D721Med (cell line): ENCODE measurements around the gene TOGARAM2.

Experiments used
- DNase-seq: peaks from one replicate; pipeline ENCODE4 v3.0.0; 2011; ENCODE audit warnings: low spot score; ENCODE audit not compliant: insufficient read length
- FAIRE-seq: peaks from 2 replicates; lab custom pipeline; 2011; peaks lifted over from hg19 to GRCh38; lab: Jason Lieb, UNC
- TF ChIP-seq, protein P1 (sequence below): IDR thresholded peaks from 2 replicates; pipeline ENCODE4 v1.5.1; 2012; ENCODE audit warnings: mild to moderate bottlenecking, control low read depth; ENCODE audit not compliant: insufficient read depth; ENCODE audit errors: missing control alignments

TOGARAM2 gene

DNA sequence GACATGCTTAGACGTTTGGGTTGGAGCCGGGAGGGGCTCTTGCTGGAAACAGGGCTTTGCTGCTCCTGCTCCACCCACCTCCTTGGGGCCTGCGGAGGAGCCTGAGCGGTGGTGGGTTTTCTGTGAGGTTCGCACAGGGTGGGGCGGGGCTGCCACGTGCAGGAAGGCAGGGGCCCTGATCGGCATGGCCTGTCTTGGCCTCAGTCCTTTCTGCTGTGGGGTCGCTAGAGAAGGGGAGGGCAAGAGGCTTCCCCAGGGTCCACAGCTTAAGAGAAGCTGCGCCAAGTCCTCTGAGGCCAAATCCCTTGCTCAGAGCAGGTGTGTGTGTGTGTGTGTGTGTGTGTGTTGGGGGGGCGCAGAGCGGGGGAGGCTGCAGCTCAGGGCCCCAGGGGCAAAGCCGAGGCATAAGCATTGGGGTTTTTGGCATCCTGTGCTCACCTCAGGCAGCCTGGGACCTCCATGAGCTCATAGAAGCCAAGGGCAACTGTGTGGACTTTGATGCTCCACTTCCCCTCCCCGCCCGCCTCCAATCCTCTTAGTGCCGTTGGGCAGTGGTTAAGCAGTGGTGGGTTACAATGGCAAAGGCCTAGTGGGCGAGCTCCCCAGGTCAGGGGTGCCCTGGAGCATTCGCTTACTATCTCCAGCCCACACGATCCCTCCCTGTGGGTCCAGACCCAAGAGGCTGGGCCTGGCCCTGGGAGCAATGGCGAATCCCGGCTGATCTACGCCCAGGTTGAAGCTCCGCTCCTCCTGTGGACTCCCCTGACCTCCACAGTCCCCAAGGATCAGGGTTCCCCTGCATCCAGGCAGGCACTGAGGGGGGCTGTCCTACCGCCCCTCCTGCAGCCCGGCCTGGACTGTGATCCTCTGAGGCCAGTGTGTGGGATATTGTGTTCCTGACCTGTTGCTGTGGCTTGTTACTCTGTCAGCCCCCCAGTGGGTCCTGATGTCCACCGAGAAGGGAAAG lies 28.9 kb downstream of the TOGARAM2 start:
- DNase-seq (no peak), FAIRE-seq (no peak)
- TF ChIP-seq, protein P1, sequence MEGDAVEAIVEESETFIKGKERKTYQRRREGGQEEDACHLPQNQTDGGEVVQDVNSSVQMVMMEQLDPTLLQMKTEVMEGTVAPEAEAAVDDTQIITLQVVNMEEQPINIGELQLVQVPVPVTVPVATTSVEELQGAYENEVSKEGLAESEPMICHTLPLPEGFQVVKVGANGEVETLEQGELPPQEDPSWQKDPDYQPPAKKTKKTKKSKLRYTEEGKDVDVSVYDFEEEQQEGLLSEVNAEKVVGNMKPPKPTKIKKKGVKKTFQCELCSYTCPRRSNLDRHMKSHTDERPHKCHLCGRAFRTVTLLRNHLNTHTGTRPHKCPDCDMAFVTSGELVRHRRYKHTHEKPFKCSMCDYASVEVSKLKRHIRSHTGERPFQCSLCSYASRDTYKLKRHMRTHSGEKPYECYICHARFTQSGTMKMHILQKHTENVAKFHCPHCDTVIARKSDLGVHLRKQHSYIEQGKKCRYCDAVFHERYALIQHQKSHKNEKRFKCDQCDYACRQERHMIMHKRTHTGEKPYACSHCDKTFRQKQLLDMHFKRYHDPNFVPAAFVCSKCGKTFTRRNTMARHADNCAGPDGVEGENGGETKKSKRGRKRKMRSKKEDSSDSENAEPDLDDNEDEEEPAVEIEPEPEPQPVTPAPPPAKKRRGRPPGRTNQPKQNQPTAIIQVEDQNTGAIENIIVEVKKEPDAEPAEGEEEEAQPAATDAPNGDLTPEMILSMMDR: no peak

DNA sequence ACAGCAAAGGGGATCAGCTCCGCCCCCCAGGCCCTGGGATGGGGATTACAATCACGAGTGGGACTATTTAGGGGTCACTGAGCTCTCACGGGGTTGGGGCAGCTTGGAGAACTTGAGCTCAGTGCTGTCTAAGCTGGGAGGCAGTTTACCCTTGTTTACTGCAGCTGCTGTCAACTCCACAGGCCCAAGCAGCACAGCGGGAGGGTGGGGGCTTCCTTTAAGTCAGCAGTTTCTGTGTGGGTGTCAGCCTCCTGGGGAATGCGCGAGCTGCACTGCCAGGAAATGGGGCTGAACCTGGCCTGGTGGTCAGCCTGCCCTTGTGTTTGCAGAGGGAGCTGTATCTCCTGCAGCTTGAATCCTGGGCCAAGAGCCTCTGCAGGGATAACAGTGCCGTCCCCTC lies 29.8 kb downstream of the TOGARAM2 start:
- no peak for FAIRE-seq
- DNase-seq: no peak
- TF ChIP-seq, protein P1: no peak

DNA sequence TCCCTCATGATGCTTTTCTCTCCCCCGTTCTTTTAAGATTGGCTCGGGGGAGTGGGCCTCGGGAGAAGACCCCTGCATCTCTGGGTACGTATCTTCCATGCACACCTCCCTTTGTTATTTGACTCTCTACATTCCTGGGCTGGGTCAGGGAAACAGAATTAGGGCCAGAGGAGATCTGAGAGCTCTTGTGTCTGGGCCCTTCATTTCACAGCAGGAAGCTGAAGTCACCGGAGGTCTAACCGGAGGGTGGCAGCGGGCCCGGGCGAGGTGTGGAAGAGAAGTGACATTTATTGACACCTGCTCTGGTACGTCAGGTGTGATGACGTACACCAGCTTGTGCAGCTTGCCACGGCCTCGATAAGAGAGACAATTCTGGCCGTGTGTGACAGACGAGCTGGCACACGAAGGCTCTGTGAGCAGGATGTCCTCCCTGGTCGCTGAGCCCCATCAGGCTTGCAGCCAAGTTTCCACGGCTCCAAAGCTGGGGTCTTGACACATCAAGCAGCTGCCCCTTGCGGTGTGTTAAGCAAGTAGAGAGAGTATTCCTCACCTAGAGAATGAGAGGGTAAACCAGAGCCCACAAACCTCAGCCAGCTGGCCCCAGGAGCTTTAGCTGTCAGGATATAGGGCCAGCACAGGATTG lies 30.4 kb downstream of the TOGARAM2 start:
- DNase-seq: no peak
- FAIRE-seq: no peak
- TF ChIP-seq, protein P1: no peak

DNA sequence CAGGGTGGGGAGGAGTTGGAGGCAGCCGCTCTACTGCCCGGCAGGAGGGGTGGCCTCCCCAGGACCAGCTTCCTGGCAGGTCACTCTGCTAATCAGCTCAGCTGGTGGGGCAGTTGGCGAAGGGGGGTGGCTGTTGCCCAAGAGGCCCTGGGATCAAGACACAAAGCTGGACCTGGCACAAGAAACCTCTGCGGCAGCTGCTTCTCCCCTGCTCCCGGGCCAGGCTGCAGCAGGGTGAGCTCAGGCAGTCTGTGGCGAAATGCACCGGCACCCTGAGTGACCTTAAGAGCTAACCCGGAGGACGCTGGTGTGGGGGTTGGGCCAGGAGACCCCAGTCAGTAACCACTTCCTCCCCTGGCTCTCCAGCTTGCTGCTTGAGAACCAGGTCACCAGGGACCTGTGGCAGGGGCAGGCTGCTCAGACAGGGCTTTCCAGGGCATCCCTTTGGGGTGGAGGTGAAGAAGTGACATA lies 31.1 kb downstream of the TOGARAM2 start:
- TF ChIP-seq, protein P1: no peak
- DNase-seq (no peak), FAIRE-seq (no peak)

DNA sequence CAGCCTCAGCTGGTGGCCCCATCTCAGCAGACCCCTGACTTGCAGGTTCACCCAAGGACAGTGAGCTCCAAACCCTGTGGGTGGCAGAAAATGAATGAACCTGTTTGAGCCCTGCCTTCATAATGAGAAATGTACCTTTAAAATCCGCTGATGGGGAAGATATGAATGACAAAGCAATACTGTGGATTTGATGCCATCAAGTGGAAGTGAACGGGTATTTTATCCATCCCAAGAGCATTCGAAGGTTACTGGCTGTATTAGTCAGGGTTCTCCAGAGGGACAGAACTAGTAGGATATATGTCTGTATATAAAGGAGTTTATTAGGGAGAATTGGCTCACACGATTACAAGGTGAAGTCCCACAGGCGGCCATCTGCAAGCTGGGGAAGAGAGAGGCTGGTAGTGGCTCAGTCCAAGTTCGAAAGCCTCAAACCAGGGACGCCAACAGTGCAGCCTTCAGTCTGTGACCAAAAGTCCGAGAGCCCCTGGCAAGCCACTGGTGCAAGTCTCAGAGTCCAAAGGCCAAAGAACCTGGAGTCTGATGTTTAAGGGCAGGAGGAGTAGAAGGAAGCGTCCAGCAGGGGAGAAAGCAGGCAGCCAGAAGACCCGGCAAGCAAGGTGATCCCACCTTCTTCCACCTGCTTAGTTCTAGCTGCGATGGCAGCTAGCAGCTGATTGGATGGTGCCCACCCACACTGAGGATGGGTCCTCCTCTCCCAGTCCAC lies 32.1 kb downstream of the TOGARAM2 start:
- TF ChIP-seq, protein P1: no peak
- no peak for DNase-seq
- no peak for FAIRE-seq

DNA sequence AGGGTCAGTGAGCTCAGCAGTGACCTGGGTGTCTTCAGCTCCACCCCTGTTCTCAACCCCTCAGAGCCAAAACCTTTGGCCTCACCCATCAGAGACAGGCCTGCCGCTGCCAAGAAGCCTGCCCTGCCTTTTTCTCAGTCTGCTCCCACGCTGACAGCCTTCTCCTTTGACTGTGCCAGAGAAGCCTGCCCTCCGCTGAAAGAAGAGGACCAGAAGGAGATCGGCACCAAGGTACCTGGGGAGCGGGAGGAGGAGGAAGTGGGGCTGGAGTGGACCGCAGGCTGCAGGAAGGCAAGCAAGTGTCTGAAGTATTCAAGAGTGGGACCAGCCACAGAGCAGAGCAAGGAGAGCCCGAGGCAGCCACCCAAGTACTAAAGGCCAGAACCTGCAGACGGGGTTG lies 33.2 kb downstream of the TOGARAM2 start:
- TF ChIP-seq, protein P1: no peak
- FAIRE-seq (no peak), DNase-seq (no peak)
